NCI-H446 treated with DMSO at 0.1 percent for 48 hours (cell line): ENCODE data around the gene PDE6B.
A peak's percentile ranks its signal among the peaks of the same experiment; 100 is the strongest.
"Not testable (repeated sequence)": the region's sequence is repeated elsewhere in the genome, so short reads cannot be mapped to it uniquely, and the experiment has no call there.

Experiments used
- DNase-seq: peaks from one replicate; lab custom pipeline; 2025; lab: John Stamatoyannopoulos, UW

The PDE6B gene

GRCh38 chr4:669806-670559, 44.6 kb downstream of the PDE6B start:
- not testable (repeated sequence) for DNase-seq

GRCh38 chr4:671769-672168, 46.4 kb downstream of the PDE6B start:
- no peak for DNase-seq

GRCh38 chr4:673349-674091, 48.1 kb downstream of the PDE6B start:
- DNase-seq: no peak

- peak; percentile 63 for DNase-seq
These were observed 49.0 kb downstream of the PDE6B start, which contains the start of the genes ATP5ME and MYL5 for GRCh38 chr4:674172-675035. Gene ATP5ME (minus strand): TSS chr4:674276. CDS start chr4:674247, 29 bp downstream. Gene MYL5 (plus strand): TSS chr4:674542. CDS start chr4:678027, 3,485 bp downstream.

GRCh38 chr4:675036-675882, 49.9 kb downstream of the PDE6B start:
- DNase-seq: no peak

GRCh38 chr4:675980-676870, 50.9 kb downstream of the PDE6B start:
- DNase-seq: no peak

GRCh38 chr4:676871-677235, 51.5 kb downstream of the PDE6B start:
- DNase-seq: no peak

- no peak for DNase-seq
These were observed 52.3 kb downstream of the PDE6B start for GRCh38 chr4:677431-678293.

- no peak for DNase-seq
These were observed 53.1 kb downstream of the PDE6B start for GRCh38 chr4:678331-679103.

- DNase-seq: no peak
These were observed 53.7 kb downstream of the PDE6B start for GRCh38 chr4:679104-679481.

- no peak for DNase-seq
These were observed 54.3 kb downstream of the PDE6B start for GRCh38 chr4:679629-680028.

- no peak for DNase-seq
These were observed 54.7 kb downstream of the PDE6B start for GRCh38 chr4:680091-680490.

- DNase-seq: no peak
These were observed 55.2 kb downstream of the PDE6B start for GRCh38 chr4:680551-680927.

GRCh38 chr4:680928-681645, 55.7 kb downstream of the PDE6B start:
- no peak for DNase-seq

- DNase-seq: no peak
These were observed 56.5 kb downstream of the PDE6B start for GRCh38 chr4:681736-682451.

- DNase-seq: no peak
These were observed 57.3 kb downstream of the PDE6B start for GRCh38 chr4:682490-683172.
